Measurements from ENCODE around the gene LTV1.
A peak's percentile ranks its signal among the peaks of the same experiment; 100 is the strongest.
"Not testable (repeated sequence)": the region's sequence is repeated elsewhere in the genome, so short reads cannot be mapped to it uniquely, and the experiment has no call there.

LTV1 gene, protein sequence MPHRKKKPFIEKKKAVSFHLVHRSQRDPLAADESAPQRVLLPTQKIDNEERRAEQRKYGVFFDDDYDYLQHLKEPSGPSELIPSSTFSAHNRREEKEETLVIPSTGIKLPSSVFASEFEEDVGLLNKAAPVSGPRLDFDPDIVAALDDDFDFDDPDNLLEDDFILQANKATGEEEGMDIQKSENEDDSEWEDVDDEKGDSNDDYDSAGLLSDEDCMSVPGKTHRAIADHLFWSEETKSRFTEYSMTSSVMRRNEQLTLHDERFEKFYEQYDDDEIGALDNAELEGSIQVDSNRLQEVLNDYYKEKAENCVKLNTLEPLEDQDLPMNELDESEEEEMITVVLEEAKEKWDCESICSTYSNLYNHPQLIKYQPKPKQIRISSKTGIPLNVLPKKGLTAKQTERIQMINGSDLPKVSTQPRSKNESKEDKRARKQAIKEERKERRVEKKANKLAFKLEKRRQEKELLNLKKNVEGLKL

DNA sequence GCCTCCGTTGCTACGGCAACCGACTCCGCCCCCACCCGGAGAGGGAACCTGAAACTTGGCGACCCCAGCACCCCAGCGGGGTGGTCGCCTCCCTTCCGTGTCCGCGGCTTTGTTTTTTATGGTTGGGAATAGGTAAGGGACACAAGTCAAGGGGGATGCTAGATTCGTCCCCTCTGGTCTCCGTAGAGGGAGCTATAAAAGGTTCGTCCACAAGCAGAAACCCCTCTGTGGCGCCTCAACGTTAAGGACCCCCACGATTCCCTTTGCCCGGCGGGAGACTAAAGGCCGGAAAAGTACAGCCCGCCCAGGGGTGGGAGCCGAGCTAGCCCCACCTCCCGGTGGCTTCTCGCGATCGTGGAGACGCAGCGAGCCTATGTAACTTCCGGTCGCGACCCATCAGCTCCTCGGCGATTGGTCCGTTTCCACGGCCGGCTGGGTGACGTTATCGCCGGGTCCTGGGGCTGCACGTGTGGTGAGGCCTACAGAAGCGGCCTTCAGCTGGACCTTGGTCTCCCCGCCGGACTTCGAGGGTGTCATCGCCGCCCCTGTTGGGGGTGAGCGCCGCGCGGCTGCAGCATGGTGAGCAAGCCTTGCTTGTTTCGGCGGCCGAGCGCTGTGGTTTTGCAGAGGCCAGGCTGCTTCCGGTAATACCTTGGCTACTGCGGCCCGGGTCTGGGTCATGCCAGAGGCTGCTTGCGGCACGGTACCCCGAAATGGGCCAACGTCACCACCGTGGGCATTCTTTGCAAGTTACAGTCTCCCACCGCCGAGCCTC, at the start of gene LTV1:
Gene LTV1, plus strand, starts transcription at position 437 of the 775 bp plus-strand sequence. Its CDS starts 140 bp downstream, at position 577.
- TF ChIP-seq ZNF274 (IDR thresholded peaks at IDR 0.05; ENCODE audit: low read depth, low read length) = no peak
- peak within 1 kb of the TSS; percentile 90 for H3K4me3 ChIP-seq (ENCODE audit: low read length)

DNA sequence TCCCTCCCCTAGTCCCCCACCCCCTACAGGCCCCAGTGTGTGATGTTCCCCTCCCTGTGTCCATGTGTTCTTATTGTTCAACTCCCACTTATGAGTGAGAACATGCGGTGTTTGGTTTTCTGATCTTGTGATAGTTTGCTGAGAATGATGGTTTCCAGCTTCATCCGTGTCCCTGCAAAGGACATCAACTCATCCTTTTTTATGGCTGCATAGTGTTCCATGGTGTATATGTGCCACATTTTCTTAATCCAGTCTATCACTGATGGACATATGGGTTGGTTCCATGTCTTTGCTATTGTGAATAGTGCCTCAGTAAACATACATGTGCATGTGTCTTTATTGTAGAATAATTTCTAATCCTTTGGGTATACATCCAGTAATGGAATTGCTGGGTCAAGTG, 46.6 kb upstream of the LTV1 start:
- not testable (repeated sequence) for H3K4me3 ChIP-seq (ENCODE audit: low read length)

DNA sequence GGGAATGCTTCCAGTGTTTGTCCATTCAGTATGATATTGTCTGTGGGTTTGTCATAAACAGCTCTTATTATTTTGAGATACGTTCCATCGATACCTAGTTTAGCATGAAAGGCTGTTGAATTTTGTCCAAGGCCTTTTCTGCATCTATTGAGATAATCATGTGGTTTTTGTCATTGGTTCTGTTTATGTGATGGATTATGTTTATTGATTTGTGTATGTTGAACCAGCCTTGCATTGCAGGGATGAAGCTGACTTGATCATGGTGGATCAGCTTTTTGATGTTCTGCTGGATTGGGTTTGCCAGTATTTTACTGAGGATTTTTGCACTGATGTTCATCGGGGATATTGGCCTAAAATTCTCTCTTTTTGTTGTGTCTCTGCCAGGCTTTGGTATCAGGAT, 44.7 kb upstream of the LTV1 start:
- not testable (repeated sequence) for H3K4me3 ChIP-seq (ENCODE audit: low read length)

DNA sequence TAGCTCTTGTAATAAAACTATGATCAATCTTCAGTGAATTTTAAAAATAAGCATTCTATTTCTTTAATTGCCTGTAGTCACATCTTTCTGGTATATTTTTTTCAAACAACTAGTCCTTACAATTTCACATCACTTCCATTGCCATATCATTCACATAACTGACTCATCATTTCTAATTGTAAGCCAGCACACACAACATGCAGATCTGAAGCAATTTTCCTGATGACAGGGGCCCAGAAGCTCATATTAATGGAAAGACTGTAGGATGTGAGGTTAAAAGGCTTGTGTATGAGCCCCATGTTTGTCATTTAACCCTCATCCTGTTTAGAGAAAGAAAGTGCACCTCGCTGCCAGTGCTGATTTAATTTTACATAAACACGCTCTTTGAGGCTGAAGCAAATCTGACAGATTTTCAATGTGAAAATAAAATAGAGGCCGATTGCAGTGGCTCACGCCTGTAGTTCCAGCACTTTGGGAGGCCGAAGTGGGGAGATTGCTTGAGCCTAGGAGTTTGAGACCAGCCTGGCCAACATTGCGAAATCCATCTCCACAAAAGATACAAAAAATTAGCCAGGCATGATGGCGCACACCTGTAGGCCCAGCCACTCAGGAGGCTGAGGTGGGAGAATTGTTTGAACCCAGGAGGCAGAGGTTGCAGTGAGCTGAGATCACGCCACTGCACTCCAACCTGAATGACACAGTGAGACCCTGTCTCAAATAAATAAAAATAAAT, 40.1 kb upstream of the LTV1 start:
- TF ChIP-seq ZNF274 (IDR thresholded peaks at IDR 0.05; ENCODE audit: low read depth, low read length) = no peak
- H3K4me3 ChIP-seq (ENCODE audit: low read length) = no peak overlapping the region

DNA sequence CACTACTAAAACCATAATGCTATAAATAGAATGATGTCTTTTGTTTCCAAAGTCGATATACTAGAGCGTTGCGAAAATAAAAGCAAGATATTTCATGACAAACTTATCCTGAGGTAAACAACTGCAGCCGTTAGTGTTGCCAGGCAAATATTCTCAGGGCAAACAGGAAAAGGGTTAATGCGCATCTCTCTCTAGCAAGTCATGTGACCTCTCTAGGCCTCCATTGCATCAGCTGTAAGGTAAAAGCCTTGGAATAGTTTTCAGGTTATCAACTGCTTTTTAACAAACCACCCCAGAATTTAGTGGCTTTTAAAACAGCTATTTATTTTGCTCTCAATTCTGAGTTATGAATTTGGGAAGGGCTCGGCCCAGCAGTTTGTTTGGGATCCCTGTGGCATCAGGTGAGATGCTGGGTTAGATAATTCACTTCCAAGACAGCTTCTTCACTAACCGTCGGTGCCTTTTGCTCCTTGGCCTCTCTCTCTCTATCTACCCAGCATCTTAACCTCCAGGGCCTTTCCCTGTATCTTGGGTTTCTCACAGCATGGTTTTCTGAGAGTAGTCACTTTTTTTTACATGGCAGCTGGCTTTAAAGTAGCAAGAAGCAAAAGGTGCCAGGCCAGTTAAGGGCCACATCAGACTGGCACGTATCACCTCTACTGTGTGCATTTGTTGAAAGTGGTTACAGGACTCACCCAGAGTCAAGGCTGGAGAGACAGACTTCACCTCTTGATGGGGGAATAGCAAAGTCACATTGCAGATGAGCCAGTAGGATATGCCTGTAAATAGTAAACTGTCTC, 39.2 kb upstream of the LTV1 start:
- H3K4me3 ChIP-seq (ENCODE audit: low read length) = no peak overlapping the region
- no peak for TF ChIP-seq ZNF274 (IDR thresholded peaks at IDR 0.05; ENCODE audit: low read depth, low read length)

DNA sequence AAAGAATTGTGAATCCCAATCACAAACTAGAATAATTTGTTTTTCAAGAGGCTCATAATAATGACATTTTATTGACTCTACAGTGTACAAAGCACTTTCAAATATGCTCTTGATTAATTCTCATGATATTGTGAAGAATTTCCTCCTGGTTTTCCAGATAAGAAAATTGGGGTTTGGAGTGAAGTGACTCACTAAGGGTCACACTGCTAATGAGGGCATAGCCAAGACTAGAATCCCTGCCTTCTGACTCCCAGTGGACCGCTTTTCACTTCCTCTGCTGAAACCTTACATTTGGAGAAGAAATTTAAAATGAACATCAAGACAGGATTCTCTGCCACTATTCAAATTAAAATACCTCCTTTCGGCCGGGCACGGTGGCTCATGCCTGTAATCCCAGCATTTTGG, 38.3 kb upstream of the LTV1 start:
- no peak overlapping the region for H3K4me3 ChIP-seq (ENCODE audit: low read length)
- TF ChIP-seq ZNF274 (IDR thresholded peaks at IDR 0.05; ENCODE audit: low read depth, low read length) = no peak

DNA sequence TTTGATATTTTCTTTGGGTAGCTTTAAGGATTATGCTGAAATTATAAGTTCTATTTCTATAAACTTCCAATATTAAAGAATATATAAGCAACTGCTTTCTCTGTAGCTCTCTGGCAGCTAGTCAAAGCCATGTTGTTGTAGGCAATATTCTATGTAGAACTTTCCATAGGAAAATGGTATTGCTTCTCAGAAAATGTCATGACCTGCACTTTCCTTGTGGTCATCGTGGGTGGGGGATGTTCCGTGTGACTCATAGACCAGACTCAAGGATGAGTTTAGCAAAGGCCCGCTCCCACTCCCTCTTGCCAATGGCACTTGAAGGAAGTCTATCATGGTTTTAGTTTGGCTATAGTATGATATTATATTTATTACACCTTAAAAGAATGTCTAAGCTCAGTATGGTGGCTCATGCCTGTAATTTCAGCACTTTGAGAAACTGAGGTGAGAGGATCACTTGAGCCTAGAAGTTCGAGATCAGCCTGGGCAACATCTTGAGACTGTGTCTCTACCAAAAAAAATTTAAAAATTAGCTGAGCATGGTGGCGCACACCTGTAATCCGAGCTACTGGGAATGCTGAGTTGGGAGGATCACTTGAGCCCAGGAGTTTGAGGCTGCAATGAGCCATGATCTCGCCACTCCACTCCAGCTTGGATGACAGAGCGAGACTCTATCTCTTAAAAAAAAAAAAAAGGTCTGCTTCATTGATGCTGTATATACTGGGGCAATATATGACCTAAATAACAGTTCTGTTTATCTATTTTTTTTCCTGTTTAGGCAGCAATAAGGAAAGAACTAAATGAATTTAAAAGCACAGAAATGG, 36.6 kb upstream of the LTV1 start:
- no peak overlapping the region for H3K4me3 ChIP-seq (ENCODE audit: low read length)
- TF ChIP-seq ZNF274 (IDR thresholded peaks at IDR 0.05; ENCODE audit: low read depth, low read length) = no peak

DNA sequence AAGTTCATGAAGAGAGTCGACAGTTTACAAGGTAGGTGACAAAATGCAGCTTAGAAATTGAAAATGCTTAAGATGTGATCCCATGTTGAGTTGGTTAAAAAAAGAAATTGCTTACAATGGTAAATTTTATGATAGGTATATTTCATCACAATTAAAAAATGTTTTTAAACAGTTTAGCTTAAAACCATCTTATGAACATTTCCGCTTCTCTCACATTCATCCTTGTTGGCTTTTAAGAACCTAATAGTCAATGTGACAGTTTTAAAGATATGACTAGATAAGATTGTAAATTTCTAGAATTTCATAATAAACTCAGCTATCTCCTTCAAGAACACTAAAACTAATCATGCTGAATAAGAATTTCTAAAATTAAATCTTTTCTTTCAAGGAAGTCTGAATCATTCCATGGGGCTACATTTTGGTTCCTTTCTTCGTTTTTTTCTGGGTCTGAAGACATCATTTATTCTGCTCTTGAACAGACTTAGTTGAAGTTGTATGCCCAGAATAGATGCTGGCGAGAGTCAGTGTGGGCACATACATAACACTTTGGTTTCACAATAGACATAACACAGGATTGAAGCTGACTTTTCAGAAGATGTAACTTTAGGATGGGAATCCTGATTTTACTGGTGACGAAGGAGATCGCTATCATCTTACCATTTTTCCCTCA, 35.9 kb upstream of the LTV1 start:
- no peak for TF ChIP-seq ZNF274 (IDR thresholded peaks at IDR 0.05; ENCODE audit: low read depth, low read length)
- H3K4me3 ChIP-seq (ENCODE audit: low read length) = no peak overlapping the region

DNA sequence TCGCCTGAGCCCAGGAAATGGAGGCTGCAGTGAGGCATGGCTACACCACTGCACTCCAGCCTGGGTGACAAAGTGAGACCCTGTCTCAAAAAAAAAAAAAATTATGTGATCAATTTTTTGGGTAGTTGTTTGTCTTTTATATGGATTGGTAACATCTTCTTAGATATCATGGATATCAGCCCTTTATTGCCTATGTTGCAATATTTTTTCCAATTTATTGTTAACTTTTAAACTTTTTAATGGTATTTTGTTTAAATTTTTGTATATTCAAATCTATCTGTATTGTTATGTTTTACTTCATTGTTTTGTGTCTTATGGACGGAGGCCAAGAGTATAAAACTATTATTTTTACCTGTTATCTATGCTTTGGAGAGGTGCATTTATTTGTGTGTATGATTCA, 32.4 kb upstream of the LTV1 start:
- no peak for TF ChIP-seq ZNF274 (IDR thresholded peaks at IDR 0.05; ENCODE audit: low read depth, low read length)
- H3K4me3 ChIP-seq (ENCODE audit: low read length) = no peak overlapping the region

DNA sequence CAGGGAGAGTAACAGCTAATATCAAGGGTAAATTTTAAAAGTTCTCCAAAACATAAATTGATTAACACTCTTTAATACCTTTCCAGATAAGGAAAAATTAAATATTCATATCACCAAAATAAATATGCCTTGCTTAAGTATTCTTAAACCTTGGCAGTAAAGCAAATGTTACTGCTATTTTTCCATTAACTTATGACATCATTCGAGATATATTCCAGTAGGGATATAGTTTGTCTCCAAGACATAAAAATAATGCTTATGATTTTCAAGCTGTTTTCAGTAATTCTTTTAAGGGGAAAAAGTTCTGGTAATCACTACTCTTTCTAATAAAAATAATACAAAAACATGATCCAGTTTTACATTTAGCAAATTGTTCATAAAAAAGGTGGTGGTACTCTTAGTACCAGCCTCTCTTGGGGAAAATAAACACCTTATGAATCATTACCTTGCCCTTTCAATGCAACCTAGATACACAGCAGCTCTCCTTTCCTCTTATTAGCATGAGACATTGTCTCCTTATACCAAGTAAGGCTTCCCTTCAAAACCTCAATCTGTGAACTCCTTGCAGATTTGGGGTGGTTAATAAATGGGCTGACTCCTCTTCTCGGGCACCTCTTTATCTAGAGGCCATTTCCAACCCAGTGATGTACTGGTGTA, 31.5 kb upstream of the LTV1 start:
- no peak for TF ChIP-seq ZNF274 (IDR thresholded peaks at IDR 0.05; ENCODE audit: low read depth, low read length)
- no peak overlapping the region for H3K4me3 ChIP-seq (ENCODE audit: low read length)

DNA sequence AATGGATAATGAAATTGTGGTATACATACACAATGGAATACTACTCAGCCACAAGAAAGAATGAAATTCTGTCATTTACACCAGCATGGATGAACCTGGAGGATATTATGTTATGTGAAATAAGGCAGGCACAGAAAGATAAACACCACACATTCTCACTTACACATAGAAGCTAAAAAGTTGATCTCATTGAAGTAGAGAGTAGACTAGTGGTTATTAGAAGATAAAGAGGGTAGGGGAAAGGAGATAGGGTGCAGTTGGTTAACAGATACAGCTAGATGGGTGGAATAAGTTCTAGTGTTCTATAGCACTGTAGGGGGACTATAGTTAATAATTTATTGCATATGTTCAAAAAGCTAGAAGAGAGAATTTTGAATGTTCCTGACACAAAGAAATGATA, 25.5 kb upstream of the LTV1 start:
- no peak for TF ChIP-seq ZNF274 (IDR thresholded peaks at IDR 0.05; ENCODE audit: low read depth, low read length)
- H3K4me3 ChIP-seq (ENCODE audit: low read length) = no peak overlapping the region

DNA sequence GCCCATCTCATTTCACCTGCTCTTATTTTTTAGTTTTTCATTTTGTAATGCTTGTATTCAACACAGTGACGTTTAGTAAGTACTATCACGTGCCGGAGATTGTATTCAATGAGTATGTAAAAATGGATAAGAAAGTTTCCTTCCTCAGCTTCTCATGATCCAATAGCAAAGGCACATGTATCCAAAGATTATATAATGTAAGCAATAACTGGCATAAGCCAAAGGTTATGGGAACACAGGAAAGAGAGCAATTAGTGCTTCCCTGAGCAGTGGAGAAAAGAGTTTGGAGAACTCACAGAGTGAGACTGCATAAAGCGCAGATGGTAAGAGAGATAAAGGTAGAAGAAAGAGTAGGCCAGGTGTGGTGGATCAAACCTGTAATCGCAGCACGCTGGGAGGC, 21.8 kb upstream of the LTV1 start:
- TF ChIP-seq ZNF274 (IDR thresholded peaks at IDR 0.05; ENCODE audit: low read depth, low read length) = no peak
- H3K4me3 ChIP-seq (ENCODE audit: low read length) = no peak overlapping the region

Data from GM08714 (cell line).